Measurements from ENCODE around the gene IGF1R. TPM values are rescaled to one million over a fixed set of nuclear protein-coding genes. Genes with fewer than 3 reads are reported as not detected.

The IGF1R gene
- total RNA-seq, 1 donor from 2014 or later: 131 TPM

DNA sequence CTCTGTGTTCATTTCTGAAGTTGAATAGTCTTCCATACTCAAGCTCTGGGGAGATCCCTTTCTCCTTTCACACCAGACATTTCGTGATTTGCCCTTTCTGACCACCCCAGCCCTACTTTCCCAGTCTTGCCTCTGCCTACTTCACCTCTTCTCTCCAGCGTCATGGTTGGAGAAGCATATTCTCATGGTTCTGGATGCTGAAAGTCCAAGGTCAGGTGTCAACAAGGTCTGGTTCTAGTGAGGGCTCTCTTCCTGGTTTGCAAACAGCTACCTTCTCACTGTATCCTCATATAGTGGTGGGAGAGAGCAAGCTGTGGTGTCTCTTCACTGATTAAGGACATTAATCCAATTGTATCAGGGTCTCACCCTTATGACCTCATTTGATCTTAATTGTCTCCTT, 169.4 kb downstream of the IGF1R start:
- TF ChIP-seq CTCF (IDR thresholded peaks at IDR 0.05; ENCODE audit: unreplicated experiment): no peak
- Mint-ChIP-seq H3K27me3 (ENCODE audit: unreplicated experiment) (peaks cover 9% of the 10 kb centered on the region), H3K4me3 (ENCODE audit: unreplicated experiment) (no peak overlapping the region), H3K36me3 (ENCODE audit: low read depth, unreplicated experiment) (peaks cover 9% of the 10 kb centered on the region), H3K9me3 (ENCODE audit: unreplicated experiment) (no peaks in the 10 kb centered on the region), H3K27ac (ENCODE audit: unreplicated experiment) (no peak overlapping the region), H3K4me1 (ENCODE audit: unreplicated experiment) (peaks cover 33% of the 10 kb centered on the region)
- no peak for DNase-seq (ENCODE audit: low spot score)

DNA sequence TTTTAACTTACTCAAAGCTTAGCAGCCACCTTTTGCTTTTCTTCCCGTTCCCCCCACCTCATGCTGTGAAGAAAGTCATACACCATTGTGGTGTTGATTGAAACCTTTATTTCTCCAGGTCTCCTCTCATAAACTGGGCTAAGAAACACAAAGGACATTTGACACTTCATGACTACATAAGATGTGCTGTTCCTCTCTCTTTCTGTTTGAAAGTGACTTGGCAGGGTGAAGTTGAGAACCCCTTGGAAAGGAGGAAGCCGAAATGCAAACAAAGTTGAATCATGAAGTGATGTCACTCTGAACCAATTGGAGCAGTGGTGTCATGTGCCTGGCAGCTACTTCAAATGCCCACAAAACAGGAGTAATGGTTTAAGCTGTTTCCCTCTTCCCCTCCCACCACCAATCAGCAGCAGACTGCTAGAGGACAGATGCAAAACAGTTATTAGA, 174.7 kb downstream of the IGF1R start:
- no peaks in the 10 kb centered on the region for H3K36me3 Mint-ChIP-seq (ENCODE audit: low read depth, unreplicated experiment)

DNA sequence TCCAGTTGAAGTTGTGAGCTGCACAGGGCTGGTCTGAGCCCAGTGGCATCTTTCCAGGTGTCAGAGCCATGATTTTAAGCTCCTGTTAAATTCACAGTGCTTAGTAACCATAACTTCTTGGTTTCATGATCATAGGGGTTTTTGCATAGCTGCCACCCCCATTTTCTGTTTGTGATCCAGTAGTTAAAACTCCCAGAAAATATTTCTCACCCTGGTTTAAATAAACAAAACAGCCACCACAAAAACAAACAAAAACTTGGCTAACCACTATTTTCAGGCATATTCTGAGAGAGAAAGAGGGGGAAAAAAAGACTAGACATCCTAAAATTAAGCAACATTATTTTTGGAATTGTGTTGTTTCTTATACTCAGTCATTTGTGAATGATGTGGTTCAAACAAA, 175.3 kb downstream of the IGF1R start:
- DNase-seq (ENCODE audit: low spot score): no peak
- Mint-ChIP-seq H3K9me3 (ENCODE audit: unreplicated experiment) (no peaks in the 10 kb centered on the region), H3K27ac (ENCODE audit: unreplicated experiment) (no peak overlapping the region), H3K4me3 (ENCODE audit: unreplicated experiment) (no peak overlapping the region), H3K36me3 (ENCODE audit: low read depth, unreplicated experiment) (no peaks in the 10 kb centered on the region), H3K27me3 (ENCODE audit: unreplicated experiment) (peaks cover 3% of the 10 kb centered on the region), H3K4me1 (ENCODE audit: unreplicated experiment) (peaks cover 12% of the 10 kb centered on the region)
- no peak for TF ChIP-seq CTCF (IDR thresholded peaks at IDR 0.05; ENCODE audit: unreplicated experiment)

More for the DNA sequence above, 174.7 kb downstream of the IGF1R start:
- no peak for TF ChIP-seq CTCF (IDR thresholded peaks at IDR 0.05; ENCODE audit: unreplicated experiment)
- Mint-ChIP-seq H3K9me3 (ENCODE audit: unreplicated experiment) (no peaks in the 10 kb centered on the region), H3K4me3 (ENCODE audit: unreplicated experiment) (no peak overlapping the region), H3K4me1 (ENCODE audit: unreplicated experiment) (peaks cover 12% of the 10 kb centered on the region), H3K27me3 (ENCODE audit: unreplicated experiment) (peaks cover 3% of the 10 kb centered on the region), H3K27ac (ENCODE audit: unreplicated experiment) (no peak overlapping the region)
- no peak for DNase-seq (ENCODE audit: low spot score)

DNA sequence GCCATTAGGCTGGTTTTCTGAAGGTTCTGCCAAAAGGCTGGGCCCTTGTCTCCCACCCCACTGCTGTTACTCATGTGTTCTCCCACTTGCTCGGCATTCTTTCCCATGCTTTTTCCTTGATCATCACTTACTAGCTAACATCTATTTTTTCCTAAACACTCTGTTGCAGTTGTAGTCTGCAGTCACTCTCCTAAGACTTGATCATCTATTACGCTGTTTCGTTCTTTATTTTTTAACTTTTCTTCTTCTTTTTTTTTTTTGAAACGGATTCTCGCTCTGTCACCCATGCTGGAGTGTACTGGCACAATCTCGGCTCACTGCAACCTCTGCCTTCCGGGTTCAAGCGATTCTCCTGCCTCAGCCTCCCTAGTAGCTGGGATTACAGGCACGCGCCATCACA, 176.3 kb downstream of the IGF1R start:
- no peak for DNase-seq (ENCODE audit: low spot score)

DNA sequence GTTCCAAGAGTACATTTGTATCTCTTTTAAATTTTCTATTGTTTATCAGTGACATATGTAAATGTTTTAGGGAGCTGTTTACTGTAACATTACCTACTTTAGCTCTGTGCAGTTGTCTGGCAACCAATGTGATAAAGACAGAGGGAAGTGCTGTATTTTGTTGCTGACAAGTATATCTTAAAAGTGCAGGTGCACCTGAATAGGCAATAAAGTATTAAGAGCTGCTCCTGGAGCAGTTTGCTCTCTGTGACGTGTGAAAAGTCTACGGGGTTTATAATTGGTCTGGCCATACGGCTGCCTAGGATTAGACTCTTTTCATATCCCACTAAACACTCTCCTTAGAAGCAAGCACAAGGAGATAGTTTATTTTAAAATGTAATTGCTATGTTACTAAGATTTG, 178.3 kb downstream of the IGF1R start:
- H3K4me3 Mint-ChIP-seq (ENCODE audit: unreplicated experiment): no peak overlapping the region
- no peak for DNase-seq (ENCODE audit: low spot score)
- peaks cover 4% of the 10 kb centered on the region for H3K27me3 Mint-ChIP-seq (ENCODE audit: unreplicated experiment)
- no peak overlapping the region for H3K27ac Mint-ChIP-seq (ENCODE audit: unreplicated experiment)
- peaks cover 13% of the 10 kb centered on the region for H3K9me3 Mint-ChIP-seq (ENCODE audit: unreplicated experiment)
- no peak for TF ChIP-seq CTCF (IDR thresholded peaks at IDR 0.05; ENCODE audit: unreplicated experiment)
- peaks cover 9% of the 10 kb centered on the region for H3K4me1 Mint-ChIP-seq (ENCODE audit: unreplicated experiment)
- peaks cover 25% of the 10 kb centered on the region for H3K36me3 Mint-ChIP-seq (ENCODE audit: low read depth, unreplicated experiment)

More for the DNA sequence above, 176.3 kb downstream of the IGF1R start:
- TF ChIP-seq CTCF (IDR thresholded peaks at IDR 0.05; ENCODE audit: unreplicated experiment): no peak
- peaks cover 4% of the 10 kb centered on the region for H3K36me3 Mint-ChIP-seq (ENCODE audit: low read depth, unreplicated experiment)
- H3K9me3 Mint-ChIP-seq (ENCODE audit: unreplicated experiment): no peaks in the 10 kb centered on the region
- H3K27me3 Mint-ChIP-seq (ENCODE audit: unreplicated experiment): peaks cover 3% of the 10 kb centered on the region
- no peak overlapping the region for H3K4me3 Mint-ChIP-seq (ENCODE audit: unreplicated experiment)
- peaks cover 12% of the 10 kb centered on the region for H3K4me1 Mint-ChIP-seq (ENCODE audit: unreplicated experiment)
- no peak overlapping the region for H3K27ac Mint-ChIP-seq (ENCODE audit: unreplicated experiment)

Data from endothelial cell (in vitro differentiated cells).